ENCODE results near the gene PTGDS. TPM values are rescaled to one million over a fixed set of nuclear protein-coding genes. Genes with fewer than 3 reads are reported as not detected.

The PTGDS gene
- total RNA-seq, 1 donor: 32.8 TPM

DNA sequence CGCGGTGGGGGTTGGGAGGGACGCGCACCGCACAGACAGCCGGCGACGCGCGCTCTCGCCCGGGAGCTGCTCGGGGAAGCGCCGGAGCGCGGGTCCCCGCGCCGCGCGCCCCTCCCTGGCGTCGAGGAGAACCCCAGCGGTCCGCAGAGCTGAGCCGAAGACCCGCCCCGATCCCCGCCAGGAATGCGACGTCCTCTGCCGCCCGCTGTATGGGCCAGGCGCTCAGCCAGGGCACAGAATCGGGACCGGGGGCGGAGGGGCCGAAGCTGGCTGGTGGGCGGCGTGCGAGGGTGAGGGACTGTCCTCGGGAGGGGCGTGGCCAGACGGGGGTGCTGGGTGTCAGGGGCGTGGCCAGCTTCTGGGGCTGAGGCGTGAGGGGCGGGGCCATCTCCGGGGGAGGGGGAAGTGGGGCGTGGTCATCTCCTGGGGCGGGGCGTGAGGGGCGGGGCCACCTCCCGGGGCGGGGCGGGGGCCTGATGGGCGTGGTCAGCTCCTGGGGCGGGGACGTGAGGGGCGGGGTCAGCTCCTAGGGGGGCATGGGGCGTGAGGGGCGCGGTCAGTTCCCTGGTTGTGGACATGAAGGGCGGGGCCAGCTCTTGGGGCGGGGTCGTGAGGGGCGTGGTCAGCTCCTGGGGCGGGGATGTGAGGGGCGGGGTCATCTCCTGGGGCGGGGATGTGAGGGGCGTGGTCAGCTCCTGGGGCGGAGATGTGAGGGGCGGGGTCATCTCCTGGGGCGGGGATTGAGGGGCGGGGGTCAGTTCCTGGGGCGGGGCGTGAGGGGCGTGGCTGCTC, 965 bp downstream of the PTGDS start:
- TF ChIP-seq, protein P1, sequence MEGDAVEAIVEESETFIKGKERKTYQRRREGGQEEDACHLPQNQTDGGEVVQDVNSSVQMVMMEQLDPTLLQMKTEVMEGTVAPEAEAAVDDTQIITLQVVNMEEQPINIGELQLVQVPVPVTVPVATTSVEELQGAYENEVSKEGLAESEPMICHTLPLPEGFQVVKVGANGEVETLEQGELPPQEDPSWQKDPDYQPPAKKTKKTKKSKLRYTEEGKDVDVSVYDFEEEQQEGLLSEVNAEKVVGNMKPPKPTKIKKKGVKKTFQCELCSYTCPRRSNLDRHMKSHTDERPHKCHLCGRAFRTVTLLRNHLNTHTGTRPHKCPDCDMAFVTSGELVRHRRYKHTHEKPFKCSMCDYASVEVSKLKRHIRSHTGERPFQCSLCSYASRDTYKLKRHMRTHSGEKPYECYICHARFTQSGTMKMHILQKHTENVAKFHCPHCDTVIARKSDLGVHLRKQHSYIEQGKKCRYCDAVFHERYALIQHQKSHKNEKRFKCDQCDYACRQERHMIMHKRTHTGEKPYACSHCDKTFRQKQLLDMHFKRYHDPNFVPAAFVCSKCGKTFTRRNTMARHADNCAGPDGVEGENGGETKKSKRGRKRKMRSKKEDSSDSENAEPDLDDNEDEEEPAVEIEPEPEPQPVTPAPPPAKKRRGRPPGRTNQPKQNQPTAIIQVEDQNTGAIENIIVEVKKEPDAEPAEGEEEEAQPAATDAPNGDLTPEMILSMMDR (IDR thresholded peaks at IDR 0.05; ENCODE audit: insufficient read depth, low read length): no peak
- DNase-seq (ENCODE audit: low read depth): peak; percentile 32
- peak overlapping the region; percentile 56 for H3K4me3 ChIP-seq (ENCODE audit: low read depth, low read length)

DNA sequence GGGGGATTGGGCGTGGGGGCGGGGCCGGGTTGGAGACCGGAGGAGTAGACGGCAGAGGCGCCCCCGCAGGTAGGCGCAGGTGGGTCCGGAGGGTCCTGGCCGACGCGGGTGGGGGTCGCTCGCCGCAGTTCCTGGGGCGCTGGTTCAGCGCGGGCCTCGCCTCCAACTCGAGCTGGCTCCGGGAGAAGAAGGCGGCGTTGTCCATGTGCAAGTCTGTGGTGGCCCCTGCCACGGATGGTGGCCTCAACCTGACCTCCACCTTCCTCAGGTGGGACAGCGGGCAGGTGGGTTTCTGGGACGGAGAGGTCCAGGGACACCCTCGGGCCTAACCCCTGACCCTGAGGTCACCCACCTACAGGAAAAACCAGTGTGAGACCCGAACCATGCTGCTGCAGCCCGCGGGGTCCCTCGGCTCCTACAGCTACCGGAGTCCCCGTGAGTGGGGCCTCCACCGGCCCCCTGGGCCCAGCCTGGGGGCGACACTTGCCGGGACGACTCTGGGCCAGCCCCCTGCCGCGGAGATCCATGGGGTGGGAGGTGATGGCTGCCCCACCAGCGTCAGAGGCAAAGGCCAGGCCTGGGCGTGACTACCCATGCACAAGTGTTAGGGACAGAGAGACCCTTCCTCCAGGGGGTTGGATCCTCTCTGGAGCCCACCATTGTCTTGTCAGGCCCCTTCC, 1.7 kb downstream of the PTGDS start:
- no peak overlapping the region for H3K4me3 ChIP-seq (ENCODE audit: low read depth, low read length)
- TF ChIP-seq, protein P1 (IDR thresholded peaks at IDR 0.05; ENCODE audit: insufficient read depth, low read length): no peak
- DNase-seq (ENCODE audit: low read depth): no peak

DNA sequence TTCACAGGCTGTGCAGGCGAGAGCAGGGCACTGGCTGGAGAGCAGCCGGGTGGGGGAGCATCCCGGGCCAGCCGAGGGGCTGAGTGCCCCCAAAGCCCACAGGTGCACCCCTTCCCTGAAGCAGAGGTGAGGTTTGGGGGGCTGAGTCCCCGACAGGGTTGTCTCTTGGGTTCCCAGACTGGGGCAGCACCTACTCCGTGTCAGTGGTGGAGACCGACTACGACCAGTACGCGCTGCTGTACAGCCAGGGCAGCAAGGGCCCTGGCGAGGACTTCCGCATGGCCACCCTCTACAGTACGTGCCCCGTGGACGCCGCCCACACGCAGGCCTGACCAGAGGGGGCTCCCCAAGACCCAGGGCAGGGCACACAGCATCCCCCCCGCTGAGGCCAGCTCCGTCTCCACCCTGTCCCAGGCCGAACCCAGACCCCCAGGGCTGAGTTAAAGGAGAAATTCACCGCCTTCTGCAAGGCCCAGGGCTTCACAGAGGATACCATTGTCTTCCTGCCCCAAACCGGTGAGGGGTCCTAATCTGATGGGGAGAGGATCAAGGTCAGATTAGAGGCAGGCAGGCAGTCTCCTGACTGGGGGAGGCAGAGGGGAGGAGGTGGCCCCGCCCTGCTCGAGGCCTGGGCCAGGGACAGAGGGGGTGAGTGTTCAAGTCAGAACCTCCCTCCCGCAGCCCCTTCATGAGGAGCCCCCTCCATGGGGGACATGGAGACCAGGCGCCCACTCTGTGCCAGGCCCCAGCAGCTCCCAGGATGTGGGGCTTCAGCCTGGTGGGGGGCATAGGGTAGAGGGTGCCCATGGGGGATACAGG, 2.7 kb downstream of the PTGDS start:
- DNase-seq (ENCODE audit: low read depth): no peak
- no peak overlapping the region for H3K4me3 ChIP-seq (ENCODE audit: low read depth, low read length)
- TF ChIP-seq, protein P1 (IDR thresholded peaks at IDR 0.05; ENCODE audit: insufficient read depth, low read length): no peak

DNA sequence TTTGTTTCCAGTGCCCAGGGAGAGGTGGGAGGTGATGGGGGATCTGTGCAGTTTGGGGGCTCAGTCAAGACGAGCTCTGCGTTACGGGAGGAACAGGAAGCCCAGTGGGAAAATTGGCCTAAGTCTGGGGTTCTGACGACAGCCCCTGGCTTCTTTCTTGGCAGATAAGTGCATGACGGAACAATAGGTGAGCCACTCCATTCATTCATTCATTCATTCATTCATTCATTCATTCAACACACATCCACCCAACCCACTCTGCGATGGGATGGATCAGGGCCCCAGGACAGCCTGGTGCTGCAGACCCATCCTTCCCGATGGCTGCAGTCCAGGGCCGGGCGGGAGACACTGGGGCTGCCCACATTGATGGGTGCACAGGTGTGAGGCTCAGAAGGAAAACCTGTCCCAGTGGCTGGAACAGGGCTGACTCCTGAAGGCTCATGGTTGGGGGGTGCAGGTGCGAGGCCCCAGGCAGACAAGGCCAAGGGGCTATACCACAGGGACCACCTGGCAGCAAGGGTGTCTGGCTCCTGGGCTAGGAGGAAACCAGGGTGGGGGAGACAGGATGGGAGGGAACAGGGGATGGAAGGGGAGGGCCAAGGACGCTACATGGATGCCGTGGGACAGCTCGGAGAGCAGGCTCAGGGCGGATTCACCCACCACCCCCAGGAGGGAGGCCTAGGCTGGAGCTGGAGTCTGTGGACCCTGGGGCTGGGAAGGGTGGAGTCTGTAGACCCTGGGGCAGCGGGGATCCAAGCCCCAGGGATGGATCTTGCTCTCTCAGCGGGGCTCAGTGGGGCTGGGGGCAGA, 3.6 kb downstream of the PTGDS start:
- TF ChIP-seq, protein P1 (IDR thresholded peaks at IDR 0.05; ENCODE audit: insufficient read depth, low read length): no peak
- DNase-seq (ENCODE audit: low read depth): no peak
- no peak overlapping the region for H3K4me3 ChIP-seq (ENCODE audit: low read depth, low read length)

DNA sequence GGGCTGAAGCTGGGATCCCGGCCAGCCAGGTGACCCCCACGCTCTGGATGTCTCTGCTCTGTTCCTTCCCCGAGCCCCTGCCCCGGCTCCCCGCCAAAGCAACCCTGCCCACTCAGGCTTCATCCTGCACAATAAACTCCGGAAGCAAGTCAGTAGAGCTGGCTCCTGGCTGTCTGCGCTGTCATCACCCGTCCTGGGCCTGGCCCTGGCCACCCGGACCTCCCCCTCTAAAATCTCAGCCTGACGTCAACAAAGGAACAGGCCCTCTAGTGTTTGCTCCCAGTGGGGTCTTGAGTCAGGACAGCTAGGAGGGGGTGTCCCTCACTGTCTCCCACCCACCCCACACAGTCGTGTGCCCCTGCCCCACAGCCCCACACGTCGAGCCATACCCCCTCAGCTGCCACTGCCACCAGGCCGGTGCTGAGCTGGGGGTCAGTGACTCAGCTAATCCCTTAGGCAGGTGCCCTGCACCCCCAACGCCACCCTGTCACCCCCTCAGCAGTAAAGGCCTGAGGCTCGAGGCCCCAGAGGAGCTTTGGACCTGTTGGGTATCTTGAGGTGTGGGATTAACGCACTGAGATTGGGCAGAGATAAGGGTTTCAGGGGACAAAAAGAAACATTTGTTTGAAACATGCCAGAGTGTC, 4.4 kb downstream of the PTGDS start:
- TF ChIP-seq, protein P1 (IDR thresholded peaks at IDR 0.05; ENCODE audit: insufficient read depth, low read length): no peak
- no peak for DNase-seq (ENCODE audit: low read depth)
- no peak overlapping the region for H3K4me3 ChIP-seq (ENCODE audit: low read depth, low read length)
